HCT116 (cell line): ENCODE measurements around the gene CHMP2A. TPM values are rescaled to one million over a fixed set of nuclear protein-coding genes. Genes with fewer than 3 reads are reported as not detected.

Experiments used
- ATAC-seq: fragments of 200-7000 bp; cut with Tn5 transposase; 2 replicates; pipeline ENCODE4 v1.9.1; 2020; ENCODE audit warnings: mild to moderate bottlenecking, moderate library complexity
- BruUV-seq: library from RNA; stranded (reverse); fragments of 400-500 nt; replicated peaks from 2 replicates; lab custom pipeline; 2021; lab: Mats Ljungman, UMichigan
- CTCF ChIA-PET: fragments of 300-600 bp; sonication (Branson Sonifier 250); formaldehyde crosslinking; loops from one replicate; lab custom pipeline; 2021; ENCODE audit warnings: antibody characterized with exemption; lab: Charles Lee
- POLR2A ChIA-PET: fragments of 300-600, 350-600 bp; sonication (Branson Sonifier 250); formaldehyde crosslinking; loops from one replicate; lab custom pipeline; 2021; ENCODE audit warnings: antibody characterized with exemption; lab: Charles Lee
- RAD21 ChIA-PET, 2 experiments: fragments of 300-600 bp; sonication (Branson Sonifier 250); formaldehyde crosslinking; loops; one replicate each; lab custom pipeline; 2023; ENCODE audit warnings: low total read pairs in 2 of 2; ENCODE audit not compliant: uncharacterized antibody in 2 of 2, unreplicated experiment in 2 of 2, low non-redundant PET in 1 of 2; lab: Charles Lee
- DNase-seq: peaks from one replicate; pipeline ENCODE4 v3.0.0-alpha.2; 2010; ENCODE audit warnings: low read depth, low spot score
- H2AFZ ChIP-seq: fragments of 200-600 bp; shearing (Covaris generic), sonication (generic); 2 replicates; pipeline ENCODE4 v1.6.1; 2017; ENCODE audit warnings: low read depth, mixed run types, mixed read lengths, antibody characterized with exemption, low read length; ENCODE audit not compliant: poor library complexity, severe bottlenecking
- H3K27ac ChIP-seq: 2 replicates; pipeline ENCODE4 v1.5.1; 2012; ENCODE audit warnings: low read depth, low read length
- H3K27me3 ChIP-seq: fragments of 200-600 bp; sonication (generic); 2 replicates; pipeline ENCODE4 v1.6.1; 2016; ENCODE audit warnings: mixed run types, low read length, mixed read lengths; ENCODE audit not compliant: insufficient read depth
- H3K36me3 ChIP-seq, 2 experiments: fragments of 200-500 bp in 1 of 2; fragments of 200-600 bp in 1 of 2; sonication (Bioruptor generic) in 1 of 2; sonication (generic) in 1 of 2; 2 replicates each; pipeline versions ENCODE4 v1.5.1 to v1.6.1; 2014 to 2016; ENCODE audit warnings: low read length in 2 of 2, inconsistent platforms in 1 of 2, mixed read lengths in 1 of 2, mixed run types in 1 of 2; ENCODE audit not compliant: insufficient read depth in 2 of 2, control insufficient read depth in 1 of 2
- H3K4me1 ChIP-seq, 2 experiments: fragments of 200-600 bp in 1 of 2; sonication (generic) in 1 of 2; 2 replicates each; pipeline versions ENCODE4 v1.5.1 to v1.6.1; 2012 to 2017; ENCODE audit warnings: low read length in 2 of 2, inconsistent platforms in 1 of 2, mild to moderate bottlenecking in 1 of 2, mixed read lengths in 1 of 2, mixed run types in 1 of 2, moderate library complexity in 1 of 2; ENCODE audit not compliant: insufficient read depth in 2 of 2, control insufficient read depth in 1 of 2
- H3K4me2 ChIP-seq: fragments of 200-600 bp; sonication (generic); 2 replicates; pipeline ENCODE4 v1.6.1; 2017; ENCODE audit warnings: mixed run types, low read length, mixed read lengths
- H3K4me3 ChIP-seq, 2 experiments: fragments of 200-600 bp in 1 of 2; sonication (generic) in 1 of 2; replicated peaks in 1 of 2; 2 replicates each; pipeline ENCODE4 v1.5.1; 2011 to 2016; ENCODE audit warnings: low read length in 2 of 2, control low read depth in 1 of 2, low read depth in 1 of 2, mild to moderate bottlenecking in 1 of 2, mixed read lengths in 1 of 2, mixed run types in 1 of 2
- H3K79me2 ChIP-seq: fragments of 200-600 bp; sonication (generic); 2 replicates; pipeline ENCODE4 v1.6.1; 2017; ENCODE audit warnings: mild to moderate bottlenecking, mixed run types, low read length, moderate library complexity, mixed read lengths; ENCODE audit not compliant: insufficient read depth
- H3K9ac ChIP-seq: fragments of 200-600 bp; sonication (generic); 2 replicates; pipeline ENCODE4 v1.6.1; 2016; ENCODE audit warnings: low read length, mixed read lengths
- H3K9me2 ChIP-seq: fragments of 200-600 bp; sonication (generic), shearing (Covaris generic); 2 replicates; pipeline ENCODE4 v1.6.1; 2017; ENCODE audit warnings: mixed run types, mild to moderate bottlenecking, moderate library complexity; ENCODE audit not compliant: insufficient read depth
- H3K9me3 ChIP-seq, 2 experiments: fragments of 200-500 bp in 1 of 2; fragments of 200-600 bp in 1 of 2; sonication (Bioruptor generic) in 1 of 2; sonication (generic) in 1 of 2; 2 replicates each; pipeline ENCODE4 v1.6.1; 2014 to 2017; ENCODE audit warnings: low read length in 2 of 2, mixed read lengths in 2 of 2, inconsistent platforms in 1 of 2, low read depth in 1 of 2, mild to moderate bottlenecking in 1 of 2, mixed run types in 1 of 2, moderate library complexity in 1 of 2; ENCODE audit not compliant: control insufficient read depth in 1 of 2, insufficient read depth in 1 of 2
- H4K20me1 ChIP-seq: fragments of 200-600 bp; sonication (generic), shearing (Covaris generic); 2 replicates; pipeline ENCODE4 v1.6.1; 2017; ENCODE audit warnings: mixed run types, mild to moderate bottlenecking, moderate library complexity; ENCODE audit not compliant: insufficient read depth
- CBX3 ChIP-seq: IDR thresholded peaks from 2 replicates; pipeline ENCODE4 v1.6.1; 2012; ENCODE audit warnings: low read depth
- CEBPB ChIP-seq: IDR thresholded peaks from 2 replicates; pipeline ENCODE4 v1.6.1; 2012; ENCODE audit warnings: low read depth
- EGR1 ChIP-seq: IDR thresholded peaks from 2 replicates; pipeline ENCODE4 v1.6.1; 2012; ENCODE audit warnings: low read depth
- FOSL1 ChIP-seq: IDR thresholded peaks from 2 replicates; pipeline ENCODE4 v1.6.1; 2012; ENCODE audit warnings: low read depth
- POLR2A ChIP-seq: IDR thresholded peaks from 2 replicates; pipeline ENCODE4 v1.7.0; 2011; ENCODE audit warnings: borderline replicate concordance; ENCODE audit not compliant: insufficient read depth, insufficient read length; ENCODE audit errors: extremely low read depth
- POLR2AphosphoS5 ChIP-seq: IDR thresholded peaks from 2 replicates; pipeline ENCODE4 v1.6.1; 2011; ENCODE audit warnings: mild to moderate bottlenecking, low read depth, low read length, moderate library complexity
- RAD21 ChIP-seq: IDR thresholded peaks from 2 replicates; pipeline ENCODE4 v1.6.1; 2012; ENCODE audit warnings: low read depth, mild to moderate bottlenecking
- SIN3A ChIP-seq: IDR thresholded peaks from 2 replicates; pipeline ENCODE4 v1.6.1; 2012; ENCODE audit warnings: low read depth
- SRF ChIP-seq: IDR thresholded peaks from 2 replicates; pipeline ENCODE4 v1.6.1; 2012; ENCODE audit warnings: low read depth
- YY1 ChIP-seq: IDR thresholded peaks from 2 replicates; pipeline ENCODE4 v1.6.1; 2011; ENCODE audit warnings: low read length, low read depth, moderate library complexity, mild to moderate bottlenecking; ENCODE audit not compliant: insufficient replicate concordance; ENCODE audit errors: extremely low read depth
- ZFX ChIP-seq: fragments of 450-650 bp; IDR thresholded peaks from 2 replicates; pipeline ENCODE4 v1.6.1; 2017
- ZNF274 ChIP-seq: fragments of 200-500 bp; sonication (Bioruptor generic); IDR thresholded peaks from 2 replicates; pipeline ENCODE4 v1.6.1; 2014; ENCODE audit warnings: mild to moderate bottlenecking, low read depth, low read length, inconsistent platforms
- intact Hi-C: fragments of 100-400 bp; cut with micrococcal nuclease; formaldehyde crosslinking; loops from 2 replicates; pipeline ENCODE4 v1.10.0; 2022
- total RNA-seq: library from RNA; stranded (reverse); gene quantifications from one replicate; pipeline ENCODE4 v1.2.1, GENCODE V29; 2021; ENCODE audit not compliant: unreplicated experiment
- TF ChIP-seq, protein P1 (sequence below): IDR thresholded peaks from 2 replicates; pipeline ENCODE4 v1.6.1; 2011; ENCODE audit warnings: mild to moderate bottlenecking, low read length, moderate library complexity; ENCODE audit not compliant: insufficient replicate concordance; ENCODE audit errors: extremely low read depth
- TF ChIP-seq, protein P2 (sequence below): IDR thresholded peaks from 2 replicates; pipeline ENCODE4 v1.6.1; 2012
- TF ChIP-seq, protein P3 (sequence below): IDR thresholded peaks from 2 replicates; pipeline ENCODE4 v1.6.1; 2012
- TF ChIP-seq, protein P4 (sequence below): IDR thresholded peaks from 2 replicates; pipeline ENCODE4 v1.6.1; 2012; ENCODE audit warnings: low read depth

CHMP2A gene
- total RNA-seq, 1 experiment from 2014 or later = 125 TPM

DNA sequence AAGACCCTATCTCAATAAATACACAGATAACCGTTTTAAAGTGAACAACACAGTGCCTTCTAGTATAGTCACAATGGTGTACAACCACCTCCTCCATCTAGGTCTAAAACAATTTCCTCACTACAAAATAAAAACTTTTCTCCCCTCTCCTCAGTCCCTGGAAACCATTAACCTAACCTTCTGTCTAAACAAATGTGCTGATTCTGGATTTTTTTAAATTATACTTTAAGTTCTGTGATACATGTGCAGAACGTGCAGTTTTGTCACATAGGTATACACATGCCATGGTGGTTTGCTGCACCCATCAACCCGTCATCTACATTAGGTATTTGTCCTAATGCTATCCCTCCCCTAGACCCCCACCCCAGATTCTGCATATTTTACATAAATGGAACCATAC lies 25.5 kb downstream of the CHMP2A start:
- no peak overlapping the region for H2AFZ ChIP-seq
- H3K9me3 ChIP-seq = no peaks in the 10 kb centered on the region
- no peak overlapping the region for H3K4me2 ChIP-seq
- BruUV-seq = no TSS peak
- ChIA-PET CTCF (no interaction called here), RAD21 (no interaction called here), POLR2A (no interaction called here)
- no peak overlapping the region for H3K9ac ChIP-seq
- intact Hi-C loops = no loop called here
- H3K27ac ChIP-seq = no peak overlapping the region
- no peaks in the 10 kb centered on the region for H3K4me1 ChIP-seq
- ATAC-seq (no peak), DNase-seq (no peak)
- H3K36me3 ChIP-seq = no peaks in the 10 kb centered on the region
- H3K4me3 ChIP-seq = no peak overlapping the region
- no peak for TF ChIP-seq FOSL1
- TF ChIP-seq SIN3A = no peak
- no peak for TF ChIP-seq CEBPB
- no peak for TF ChIP-seq CBX3
- TF ChIP-seq ZNF274 = no peak
- H3K9me2 ChIP-seq = no peaks in the 10 kb centered on the region
- no peaks in the 10 kb centered on the region for H4K20me1 ChIP-seq
- H3K79me2 ChIP-seq = no peaks in the 10 kb centered on the region
- H3K27me3 ChIP-seq = peaks cover 4% of the 10 kb centered on the region; the same call in 1 of the 2 replicates

DNA sequence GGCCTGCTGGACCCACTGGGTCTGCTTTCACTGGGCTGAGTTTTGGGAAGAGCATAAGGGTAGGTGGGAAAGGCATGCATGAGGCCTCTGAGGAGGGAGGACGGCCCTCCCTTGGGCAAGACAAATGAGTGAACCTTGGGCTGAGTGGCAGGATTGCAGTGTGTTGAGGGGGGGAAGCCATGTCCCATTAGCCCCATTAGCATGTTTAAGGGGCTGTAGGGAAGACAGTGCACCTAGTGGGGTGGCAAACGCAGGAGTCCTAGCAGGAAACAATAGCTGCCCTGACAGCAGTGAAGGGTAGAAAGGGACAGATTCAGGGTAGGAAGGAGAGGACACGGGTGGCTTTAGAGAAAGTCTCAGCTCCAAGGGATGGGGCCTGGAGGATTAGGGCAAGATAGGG lies 32.2 kb downstream of the CHMP2A start:
- no peaks in the 10 kb centered on the region for H3K9me2 ChIP-seq
- no peaks in the 10 kb centered on the region for H4K20me1 ChIP-seq
- H3K9me3 ChIP-seq = no peaks in the 10 kb centered on the region
- H3K36me3 ChIP-seq = no peaks in the 10 kb centered on the region
- H3K4me2 ChIP-seq = no peak overlapping the region
- BruUV-seq = no TSS peak
- H3K79me2 ChIP-seq = peaks cover 12% of the 10 kb centered on the region
- peaks cover 12 to 26% of the 10 kb centered on the region in 2 experiments for H3K4me1 ChIP-seq
- no peak for ATAC-seq
- no peak for DNase-seq
- no peaks in the 10 kb centered on the region for H3K27me3 ChIP-seq
- ChIA-PET RAD21 (no interaction called here), CTCF (interaction anchor here (1.6 kb wide), 1 partner anchor 9 kb away, joined by 6 read pairs; no protein-coding TSS in a partner anchor), POLR2A (interaction anchor here (3.8 kb wide), 1 partner anchor 21 kb away, joined by 31 read pairs; the partner anchor contains the start of gene TRIM28)
- intact Hi-C loops = no loop called here
- no peak overlapping the region for H3K9ac ChIP-seq
- no peak overlapping the region for H2AFZ ChIP-seq
- H3K27ac ChIP-seq = no peak overlapping the region; the same call in 1 of the 2 replicates
- H3K4me3 ChIP-seq = no peak overlapping the region
- TF ChIP-seq CEBPB = no peak
- TF ChIP-seq SIN3A = no peak
- TF ChIP-seq, protein P1, sequence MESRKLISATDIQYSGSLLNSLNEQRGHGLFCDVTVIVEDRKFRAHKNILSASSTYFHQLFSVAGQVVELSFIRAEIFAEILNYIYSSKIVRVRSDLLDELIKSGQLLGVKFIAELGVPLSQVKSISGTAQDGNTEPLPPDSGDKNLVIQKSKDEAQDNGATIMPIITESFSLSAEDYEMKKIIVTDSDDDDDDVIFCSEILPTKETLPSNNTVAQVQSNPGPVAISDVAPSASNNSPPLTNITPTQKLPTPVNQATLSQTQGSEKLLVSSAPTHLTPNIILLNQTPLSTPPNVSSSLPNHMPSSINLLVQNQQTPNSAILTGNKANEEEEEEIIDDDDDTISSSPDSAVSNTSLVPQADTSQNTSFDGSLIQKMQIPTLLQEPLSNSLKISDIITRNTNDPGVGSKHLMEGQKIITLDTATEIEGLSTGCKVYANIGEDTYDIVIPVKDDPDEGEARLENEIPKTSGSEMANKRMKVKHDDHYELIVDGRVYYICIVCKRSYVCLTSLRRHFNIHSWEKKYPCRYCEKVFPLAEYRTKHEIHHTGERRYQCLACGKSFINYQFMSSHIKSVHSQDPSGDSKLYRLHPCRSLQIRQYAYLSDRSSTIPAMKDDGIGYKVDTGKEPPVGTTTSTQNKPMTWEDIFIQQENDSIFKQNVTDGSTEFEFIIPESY = no peak
- TF ChIP-seq YY1 = no peak
- TF ChIP-seq POLR2A = no peak
- TF ChIP-seq RAD21 = no peak
- no peak for TF ChIP-seq ZNF274
- no peak for TF ChIP-seq POLR2AphosphoS5
- TF ChIP-seq, protein P2, sequence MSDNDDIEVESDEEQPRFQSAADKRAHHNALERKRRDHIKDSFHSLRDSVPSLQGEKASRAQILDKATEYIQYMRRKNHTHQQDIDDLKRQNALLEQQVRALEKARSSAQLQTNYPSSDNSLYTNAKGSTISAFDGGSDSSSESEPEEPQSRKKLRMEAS = no peak
- TF ChIP-seq, protein P3, sequence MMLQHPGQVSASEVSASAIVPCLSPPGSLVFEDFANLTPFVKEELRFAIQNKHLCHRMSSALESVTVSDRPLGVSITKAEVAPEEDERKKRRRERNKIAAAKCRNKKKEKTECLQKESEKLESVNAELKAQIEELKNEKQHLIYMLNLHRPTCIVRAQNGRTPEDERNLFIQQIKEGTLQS = no peak
- TF ChIP-seq SRF = no peak
- TF ChIP-seq ZFX = no peak
- TF ChIP-seq, protein P4, sequence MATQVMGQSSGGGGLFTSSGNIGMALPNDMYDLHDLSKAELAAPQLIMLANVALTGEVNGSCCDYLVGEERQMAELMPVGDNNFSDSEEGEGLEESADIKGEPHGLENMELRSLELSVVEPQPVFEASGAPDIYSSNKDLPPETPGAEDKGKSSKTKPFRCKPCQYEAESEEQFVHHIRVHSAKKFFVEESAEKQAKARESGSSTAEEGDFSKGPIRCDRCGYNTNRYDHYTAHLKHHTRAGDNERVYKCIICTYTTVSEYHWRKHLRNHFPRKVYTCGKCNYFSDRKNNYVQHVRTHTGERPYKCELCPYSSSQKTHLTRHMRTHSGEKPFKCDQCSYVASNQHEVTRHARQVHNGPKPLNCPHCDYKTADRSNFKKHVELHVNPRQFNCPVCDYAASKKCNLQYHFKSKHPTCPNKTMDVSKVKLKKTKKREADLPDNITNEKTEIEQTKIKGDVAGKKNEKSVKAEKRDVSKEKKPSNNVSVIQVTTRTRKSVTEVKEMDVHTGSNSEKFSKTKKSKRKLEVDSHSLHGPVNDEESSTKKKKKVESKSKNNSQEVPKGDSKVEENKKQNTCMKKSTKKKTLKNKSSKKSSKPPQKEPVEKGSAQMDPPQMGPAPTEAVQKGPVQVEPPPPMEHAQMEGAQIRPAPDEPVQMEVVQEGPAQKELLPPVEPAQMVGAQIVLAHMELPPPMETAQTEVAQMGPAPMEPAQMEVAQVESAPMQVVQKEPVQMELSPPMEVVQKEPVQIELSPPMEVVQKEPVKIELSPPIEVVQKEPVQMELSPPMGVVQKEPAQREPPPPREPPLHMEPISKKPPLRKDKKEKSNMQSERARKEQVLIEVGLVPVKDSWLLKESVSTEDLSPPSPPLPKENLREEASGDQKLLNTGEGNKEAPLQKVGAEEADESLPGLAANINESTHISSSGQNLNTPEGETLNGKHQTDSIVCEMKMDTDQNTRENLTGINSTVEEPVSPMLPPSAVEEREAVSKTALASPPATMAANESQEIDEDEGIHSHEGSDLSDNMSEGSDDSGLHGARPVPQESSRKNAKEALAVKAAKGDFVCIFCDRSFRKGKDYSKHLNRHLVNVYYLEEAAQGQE = no peak
- no peak for TF ChIP-seq EGR1
